ENCODE measurements around the gene TRAT1.

TRAT1 gene

GRCh38 chr3:108822123-108822897 is at the start of gene TRAT1:
TRAT1 (plus strand) TSS chr3:108822786; CDS start chr3:108822928, 142 bp downstream.
- no peak within 1 kb of the TSS for H3K27ac ChIP-seq
- TF ChIP-seq, protein P1, sequence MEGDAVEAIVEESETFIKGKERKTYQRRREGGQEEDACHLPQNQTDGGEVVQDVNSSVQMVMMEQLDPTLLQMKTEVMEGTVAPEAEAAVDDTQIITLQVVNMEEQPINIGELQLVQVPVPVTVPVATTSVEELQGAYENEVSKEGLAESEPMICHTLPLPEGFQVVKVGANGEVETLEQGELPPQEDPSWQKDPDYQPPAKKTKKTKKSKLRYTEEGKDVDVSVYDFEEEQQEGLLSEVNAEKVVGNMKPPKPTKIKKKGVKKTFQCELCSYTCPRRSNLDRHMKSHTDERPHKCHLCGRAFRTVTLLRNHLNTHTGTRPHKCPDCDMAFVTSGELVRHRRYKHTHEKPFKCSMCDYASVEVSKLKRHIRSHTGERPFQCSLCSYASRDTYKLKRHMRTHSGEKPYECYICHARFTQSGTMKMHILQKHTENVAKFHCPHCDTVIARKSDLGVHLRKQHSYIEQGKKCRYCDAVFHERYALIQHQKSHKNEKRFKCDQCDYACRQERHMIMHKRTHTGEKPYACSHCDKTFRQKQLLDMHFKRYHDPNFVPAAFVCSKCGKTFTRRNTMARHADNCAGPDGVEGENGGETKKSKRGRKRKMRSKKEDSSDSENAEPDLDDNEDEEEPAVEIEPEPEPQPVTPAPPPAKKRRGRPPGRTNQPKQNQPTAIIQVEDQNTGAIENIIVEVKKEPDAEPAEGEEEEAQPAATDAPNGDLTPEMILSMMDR (conservative IDR thresholded peaks at IDR 0.05) = no peak

DNA sequence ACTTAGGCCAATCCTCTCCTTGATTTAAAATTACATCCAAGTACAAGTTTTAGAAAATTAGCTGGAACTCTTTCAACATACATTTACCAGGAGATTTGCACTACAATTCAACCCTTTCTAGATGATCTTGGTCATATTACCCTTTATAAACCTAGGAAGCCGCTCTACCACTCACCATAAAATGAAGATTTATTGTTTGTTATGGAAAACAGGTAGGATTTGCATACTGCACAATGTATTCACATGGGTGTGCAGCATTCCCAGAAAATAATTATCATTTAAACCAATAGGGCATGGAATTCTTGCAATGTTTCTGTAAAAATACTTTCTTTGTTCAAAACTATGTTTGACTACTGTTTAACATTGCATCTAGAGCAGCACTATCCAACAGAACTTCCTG is 46.9 kb upstream of the TRAT1 start:
- TF ChIP-seq, protein P1 (conservative IDR thresholded peaks at IDR 0.05) = no peak
- H3K27ac ChIP-seq = no peak overlapping the region

DNA sequence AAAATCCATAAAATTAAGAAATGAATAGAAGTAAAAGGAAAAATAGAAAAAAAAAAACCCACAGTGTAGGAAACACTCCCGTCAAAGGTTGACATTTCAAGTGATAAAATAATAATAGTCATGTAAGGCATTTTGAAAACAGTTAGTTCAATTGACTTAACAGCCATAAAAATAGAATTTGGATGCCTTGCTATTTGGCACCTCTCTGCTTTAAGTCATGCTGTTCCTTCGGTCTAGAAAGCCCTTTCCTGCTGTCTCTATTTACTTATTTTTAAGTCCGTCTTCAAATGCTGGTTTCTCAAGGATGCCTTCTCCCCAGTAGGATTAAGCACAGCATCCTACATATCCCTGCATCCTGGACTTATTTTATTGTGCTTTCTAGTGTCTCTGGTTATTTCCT is 43.1 kb upstream of the TRAT1 start:
- TF ChIP-seq, protein P1 (conservative IDR thresholded peaks at IDR 0.05) = no peak
- no peak overlapping the region for H3K27ac ChIP-seq

GRCh38 chr3:108780235-108780634 is 42.4 kb upstream of the TRAT1 start:
- no peak overlapping the region for H3K27ac ChIP-seq
- TF ChIP-seq, protein P1 (conservative IDR thresholded peaks at IDR 0.05) = no peak

GRCh38 chr3:108791473-108791872 is 31.1 kb upstream of the TRAT1 start:
- TF ChIP-seq, protein P1 (conservative IDR thresholded peaks at IDR 0.05) = no peak

GRCh38 chr3:108804437-108804836 is 18.1 kb upstream of the TRAT1 start:
- TF ChIP-seq, protein P1 (conservative IDR thresholded peaks at IDR 0.05) = no peak
- no peak overlapping the region for H3K27ac ChIP-seq

More at GRCh38 chr3:108791473-108791872, 31.1 kb upstream of the TRAT1 start:
- H3K27ac ChIP-seq = no peak overlapping the region

- H3K27ac ChIP-seq = no peak overlapping the region
- TF ChIP-seq, protein P1 (conservative IDR thresholded peaks at IDR 0.05) = no peak
These were observed 17.6 kb upstream of the TRAT1 start for GRCh38 chr3:108804966-108805365.
